K562 (cell line): ENCODE results near the gene CENPH. TPM values are rescaled to one million over a fixed set of nuclear protein-coding genes. Genes with fewer than 3 reads are reported as not detected.

Experiments
- ATAC-seq: fragments of 200-7000 bp; cut with Tn5 transposase; 3 replicates; pipeline ENCODE4 v1.9.1; 2020; ENCODE audit warnings: moderate library complexity
- BruUV-seq: library from RNA; stranded (reverse); fragments of 400-500 nt; replicated peaks from 2 replicates; lab custom pipeline; 2021; lab: Mats Ljungman, UMichigan
- CTCF ChIA-PET: fragments of 300-600 bp; formaldehyde crosslinking; extraction: SDS; loops from one replicate; lab custom pipeline; 2021; ENCODE audit warnings: low intra/inter-chr PET ratio; lab: Yijun Ruan, JAX
- POLR2A ChIA-PET: fragments of 300-600, 350-650 bp; sonication (Branson Sonifier 250); formaldehyde crosslinking; extraction: SDS; loops from one replicate; lab custom pipeline; 2021; ENCODE audit warnings: antibody characterized with exemption, inconsistent platforms; lab: Yijun Ruan, JAX
- DNase-seq, 4 experiments: peaks; one replicate each; pipeline versions ENCODE4 v3.0.0 to v3.0.0-alpha.2; 2011 to 2018; ENCODE audit warnings: low spot score in 3 of 4, mixed read lengths in 3 of 4; ENCODE audit errors: extremely low read depth in 1 of 4
- FAIRE-seq: peaks from 2 replicates; lab custom pipeline; 2011; peaks lifted over from hg19 to GRCh38; lab: Jason Lieb, UNC
- H2AFZ ChIP-seq: 2 replicates; pipeline ENCODE4 v1.6.0; 2011; ENCODE audit warnings: low read depth, low read length, control low read depth, inconsistent platforms
- H3K27ac ChIP-seq: fragments of 200-600 bp; 3 replicates; pipeline ENCODE4 v1.8.0; 2011; ENCODE audit warnings: low read depth, mild to moderate bottlenecking, control low read depth, inconsistent platforms, low read length, moderate library complexity, mixed read lengths; ENCODE audit errors: extremely low read depth
- H3K27me3 ChIP-seq, 2 experiments: fragments of 300-600 bp in 1 of 2; 2 replicates in 1 of 2; 3 replicates in 1 of 2; pipeline versions ENCODE4 v1.6.0 to v1.8.0; 2011; ENCODE audit warnings: inconsistent platforms in 2 of 2, low read length in 2 of 2, mild to moderate bottlenecking in 1 of 2, mixed read lengths in 1 of 2, moderate library complexity in 1 of 2; ENCODE audit not compliant: control insufficient read depth in 2 of 2, insufficient read depth in 2 of 2
- H3K36me3 ChIP-seq: fragments of 300-600 bp; 3 replicates; pipeline ENCODE4 v1.8.0; 2011; ENCODE audit warnings: mild to moderate bottlenecking, low read length, inconsistent platforms; ENCODE audit not compliant: control insufficient read depth, insufficient read depth
- H3K4me1 ChIP-seq, 2 experiments: fragments of 200-600 bp in 1 of 2; replicated peaks in 1 of 2; 2 replicates in 1 of 2; 3 replicates in 1 of 2; pipeline versions ENCODE4 v1.5.1 to v1.8.0; 2011; ENCODE audit warnings: inconsistent platforms in 2 of 2, low read length in 2 of 2, mild to moderate bottlenecking in 1 of 2, mixed read lengths in 1 of 2, moderate library complexity in 1 of 2; ENCODE audit not compliant: control insufficient read depth in 2 of 2, insufficient read depth in 2 of 2
- H3K4me2 ChIP-seq: 2 replicates; pipeline ENCODE4 v1.6.1; 2011; ENCODE audit warnings: low read length, control low read depth, inconsistent platforms, mixed read lengths; ENCODE audit not compliant: insufficient read depth
- H3K4me3 ChIP-seq: fragments of 200-600 bp; sonication (generic), shearing (Covaris generic); 2 replicates; pipeline ENCODE4 v1.5.1; 2016; ENCODE audit warnings: control low read depth, inconsistent platforms
- H3K79me2 ChIP-seq: fragments of 200-600 bp; 3 replicates; pipeline ENCODE4 v1.8.0; 2011; ENCODE audit warnings: low read length, inconsistent platforms; ENCODE audit not compliant: control insufficient read depth, insufficient read depth
- H3K9ac ChIP-seq, 2 experiments: 2 replicates each; pipeline versions ENCODE4 v1.6.0 to v1.6.1; 2011; ENCODE audit warnings: low read depth in 2 of 2, low read length in 2 of 2, control low read depth in 1 of 2, inconsistent platforms in 1 of 2, mild to moderate bottlenecking in 1 of 2, mixed read lengths in 1 of 2; ENCODE audit not compliant: insufficient read depth in 1 of 2
- H3K9me1 ChIP-seq: one replicate; pipeline ENCODE4 v1.6.0; 2011; ENCODE audit warnings: inconsistent platforms, mild to moderate bottlenecking, low read length, moderate library complexity; ENCODE audit not compliant: control insufficient read depth, insufficient read depth
- H3K9me3 ChIP-seq: replicated peaks from 2 replicates; pipeline ENCODE4 v1.5.1; 2011; ENCODE audit warnings: low read depth, low read length, inconsistent platforms; ENCODE audit not compliant: control insufficient read depth, insufficient read depth
- H4K20me1 ChIP-seq: replicated peaks from 2 replicates; pipeline ENCODE4 v1.6.1; 2011; ENCODE audit warnings: low read length, inconsistent platforms, mixed read lengths; ENCODE audit not compliant: control insufficient read depth, insufficient read depth
- CREBBP ChIP-seq: IDR thresholded peaks from one replicate; pipeline ENCODE4 v1.6.1; 2012; ENCODE audit warnings: low read depth, mild to moderate bottlenecking, control low read depth, inconsistent platforms, low read length
- ELF1 ChIP-seq: fragments of 200-800 bp; sonication (Bioruptor generic); IDR thresholded peaks from 2 replicates; pipeline ENCODE4 v1.6.1; 2016; ENCODE audit warnings: missing genetic modification characterization, missing compliant biosample characterization
- EZH2 ChIP-seq: IDR thresholded peaks from 2 replicates; pipeline ENCODE4 v1.6.1; 2012; ENCODE audit warnings: low read depth, mild to moderate bottlenecking, inconsistent platforms, low read length, borderline replicate concordance
- HCFC1 ChIP-seq: IDR thresholded peaks from 2 replicates; pipeline ENCODE4 v1.6.1; 2012; ENCODE audit warnings: low read depth, low read length, improper control_type of control experiment
- KLF13 ChIP-seq: fragments of 450-650 bp; IDR thresholded peaks from 2 replicates; pipeline ENCODE4 v1.6.1; 2016; ENCODE audit warnings: missing genetic modification characterization, low read depth, mild to moderate bottlenecking, missing compliant biosample characterization, moderate library complexity, borderline replicate concordance
- MAFK ChIP-seq: IDR thresholded peaks from 2 replicates; pipeline ENCODE4 v1.6.1; 2011; ENCODE audit warnings: low read length, improper control_type of control experiment
- NFXL1 ChIP-seq: fragments of 450-650 bp; formaldehyde crosslinking; IDR thresholded peaks from 2 replicates; pipeline ENCODE4 v1.4.0; 2021; ENCODE audit warnings: mild to moderate bottlenecking
- NR1H2 ChIP-seq: sonication (generic); formaldehyde crosslinking; IDR thresholded peaks from 2 replicates; pipeline ENCODE4 v1.4.0; 2020; ENCODE audit warnings: mild to moderate bottlenecking, missing genetic modification reagents
- SP1 ChIP-seq: sonication (generic); formaldehyde crosslinking; IDR thresholded peaks from 2 replicates; pipeline ENCODE4 v1.8.1; 2022; ENCODE audit warnings: mild to moderate bottlenecking, missing genetic modification reagents
- TCF3 ChIP-seq: sonication (generic); formaldehyde crosslinking; IDR thresholded peaks from 2 replicates; pipeline ENCODE4 v1.4.0; 2020; ENCODE audit warnings: mild to moderate bottlenecking, missing genetic modification reagents
- TEAD1 ChIP-seq, 2 experiments: fragments of 450-650 bp in 1 of 2; sonication (generic) in 1 of 2; formaldehyde crosslinking; IDR thresholded peaks; 2 replicates each; pipeline versions ENCODE4 v1.4.0 to v1.8.0; 2020 to 2022; ENCODE audit warnings: mild to moderate bottlenecking in 2 of 2, missing genetic modification reagents in 1 of 2
- U2AF1 ChIP-seq: fragments of 200-400 bp; formaldehyde crosslinking; optimal IDR thresholded peaks from 2 replicates; pipeline ENCODE3; 2017; ENCODE audit warnings: mild to moderate bottlenecking, low read depth, low read length, moderate library complexity
- WGBS: fragments of 100-300 bp; shearing (Covaris generic); methylation state at CpG from one replicate; pipeline ENCODE4 v1.1.6; 2016; ENCODE audit warnings: low coverage, mixed read lengths; ENCODE audit not compliant: insufficient coverage; ENCODE audit errors: missing lambda C conversion rate; 5-methylcytosine and 5-hydroxymethylcytosine counted together
- in situ Hi-C: fragments of 300-500 bp; cut with MboI; formaldehyde crosslinking; loops from 4 replicates; pipeline ENCODE4 v1.15.0; 2018; ENCODE audit warnings: inconsistent platforms, mixed read lengths
- intact Hi-C: fragments of 100-400 bp; cut with micrococcal nuclease; formaldehyde crosslinking; loops from 2 replicates; pipeline ENCODE4 v1.14.2; 2022
- polyA plus RNA-seq, 8 experiments: library from polyadenylated mRNA; depleted of rRNA in 4 of 8; stranded (reverse) in 5 of 8; unstranded in 3 of 8; fragments of >200 nt; fragmentation: Nextera tagmentation in 2 of 8; fragmentation: Illumina TruSeq in 1 of 8; extraction: Ambion mirVana in 2 of 8; extraction: Trizol in 1 of 8; gene quantifications; 2 replicates each; pipeline versions ENCODE4 v1.2.1 to v1.2.3, GENCODE V29; 2011 to 2014; ENCODE audit warnings: inconsistent platforms in 1 of 8, missing spikeins in 1 of 8
- total RNA-seq, 7 experiments: library from RNA; depleted of rRNA in 6 of 7; stranded (reverse); fragments of >200 nt in 6 of 7; fragmentation: Illumina TruSeq in 2 of 7; extraction: Trizol in 2 of 7; gene quantifications; 2 replicates each; pipeline versions ENCODE4 v1.2.1 to v1.2.3, GENCODE V29; 2011 to 2021; ENCODE audit warnings: low replicate concordance in 1 of 7
- TF ChIP-seq, protein P1 (sequence below), 2 experiments: fragments of 250-450 bp in 1 of 2; fragments of 450-650 bp in 1 of 2; sonication (Bioruptor Pico) in 1 of 2; IDR thresholded peaks; 2 replicates each; pipeline versions ENCODE4 v1.6.1 to v1.8.0; 2016 to 2021; ENCODE audit warnings: mild to moderate bottlenecking in 2 of 2, moderate library complexity in 2 of 2, missing compliant biosample characterization in 1 of 2, missing genetic modification characterization in 1 of 2
- TF ChIP-seq, protein P2 (sequence below): fragments of 450-650 bp; IDR thresholded peaks from 2 replicates; pipeline ENCODE4 v1.6.1; 2017; ENCODE audit warnings: antibody characterized with exemption
- TF ChIP-seq, protein P3 (sequence below): fragments of 250-450 bp; sonication (Bioruptor Pico); IDR thresholded peaks from 2 replicates; pipeline ENCODE4 v1.8.0; 2021; ENCODE audit warnings: moderate library complexity, mild to moderate bottlenecking, inconsistent platforms

Gene CENPH
- total and polyA plus RNA-seq, 9 of the 15 experiments (the other 6 are each of a cell fraction or from before 2014, with no cell fraction given) = 10.5 to 124 (median 74.9) TPM

DNA sequence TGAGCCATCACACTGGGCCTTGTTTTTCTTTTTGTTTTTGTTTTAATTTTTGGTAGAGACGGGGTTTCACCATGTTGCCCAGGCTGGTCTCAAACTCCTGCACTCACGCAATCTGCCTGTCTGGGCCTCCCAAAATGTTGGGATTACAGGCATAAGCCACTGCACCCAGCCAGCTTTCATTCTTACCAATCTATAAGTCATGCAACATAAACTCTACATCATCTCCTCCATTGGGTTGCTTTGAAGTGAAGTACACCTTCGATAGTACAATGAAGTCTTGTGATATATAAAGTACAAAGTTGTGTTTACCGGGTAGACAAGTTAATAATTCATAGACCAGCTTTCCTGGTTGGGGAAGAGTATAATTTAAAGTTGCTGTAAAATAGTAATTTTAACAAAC lies 36.5 kb downstream of the CENPH start (continued):
- TF ChIP-seq KLF13 (tag) (no peak), TCF3 (CRISPR knock-in tag) (no peak), U2AF1 (no peak), NFXL1 (CRISPR knock-in tag) (no peak), CREBBP (no peak), TEAD1 (CRISPR knock-in tag; IDR thresholded peaks at IDR 0.05) (no peak)
- TF ChIP-seq, protein P1, sequence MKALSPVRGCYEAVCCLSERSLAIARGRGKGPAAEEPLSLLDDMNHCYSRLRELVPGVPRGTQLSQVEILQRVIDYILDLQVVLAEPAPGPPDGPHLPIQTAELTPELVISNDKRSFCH (CRISPR knock-in tag; IDR thresholded peaks at IDR 0.05) = no peak
- TF ChIP-seq, protein P1 (tag; IDR thresholded peaks at IDR 0.05) = no peak
- TF ChIP-seq, protein P2, sequence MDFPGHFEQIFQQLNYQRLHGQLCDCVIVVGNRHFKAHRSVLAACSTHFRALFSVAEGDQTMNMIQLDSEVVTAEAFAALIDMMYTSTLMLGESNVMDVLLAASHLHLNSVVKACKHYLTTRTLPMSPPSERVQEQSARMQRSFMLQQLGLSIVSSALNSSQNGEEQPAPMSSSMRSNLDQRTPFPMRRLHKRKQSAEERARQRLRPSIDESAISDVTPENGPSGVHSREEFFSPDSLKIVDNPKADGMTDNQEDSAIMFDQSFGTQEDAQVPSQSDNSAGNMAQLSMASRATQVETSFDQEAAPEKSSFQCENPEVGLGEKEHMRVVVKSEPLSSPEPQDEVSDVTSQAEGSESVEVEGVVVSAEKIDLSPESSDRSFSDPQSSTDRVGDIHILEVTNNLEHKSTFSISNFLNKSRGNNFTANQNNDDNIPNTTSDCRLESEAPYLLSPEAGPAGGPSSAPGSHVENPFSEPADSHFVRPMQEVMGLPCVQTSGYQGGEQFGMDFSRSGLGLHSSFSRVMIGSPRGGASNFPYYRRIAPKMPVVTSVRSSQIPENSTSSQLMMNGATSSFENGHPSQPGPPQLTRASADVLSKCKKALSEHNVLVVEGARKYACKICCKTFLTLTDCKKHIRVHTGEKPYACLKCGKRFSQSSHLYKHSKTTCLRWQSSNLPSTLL = no peak
- TF ChIP-seq, all 486 proteins: peak for 0

DNA sequence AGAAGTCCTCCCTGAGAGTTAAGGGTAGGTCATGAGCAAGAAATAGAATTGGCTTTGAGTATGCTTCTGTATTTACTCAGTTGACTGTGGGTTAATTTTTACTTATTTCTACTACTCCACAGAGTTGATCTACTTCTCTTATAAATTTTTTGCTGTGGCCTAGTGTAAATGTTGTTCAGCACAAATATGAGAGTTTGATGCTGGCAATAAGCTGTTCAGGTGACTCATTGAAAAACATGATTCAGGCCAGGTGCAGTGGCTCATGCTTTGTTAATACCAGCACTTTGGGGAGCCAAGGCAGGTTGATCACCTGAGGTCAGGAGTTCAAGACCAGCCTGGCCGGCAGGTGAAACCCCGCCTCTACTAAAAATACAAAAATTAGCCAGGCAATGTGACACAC lies 40.8 kb downstream of the CENPH start:
- no peaks in the 10 kb centered on the region for H3K27me3 ChIP-seq
- WGBS = 77% methylated on average over 2 of the region's 2 CpGs
- H3K4me1 ChIP-seq = peaks cover 0 to 4% of the 10 kb centered on the region in 2 experiments; a peak in 1 of 5 replicates
- no peak overlapping the region for H3K27ac ChIP-seq
- H3K9ac ChIP-seq = no peak overlapping the region
- H3K79me2 ChIP-seq = peaks cover 5% of the 10 kb centered on the region
- H4K20me1 ChIP-seq = no peaks in the 10 kb centered on the region
- no peak overlapping the region for H3K4me3 ChIP-seq
- no peak overlapping the region for H2AFZ ChIP-seq
- ATAC-seq = no peak
- in situ Hi-C loops (no loop called here), intact Hi-C loops (loop anchor here (5.0 kb wide), 1 partner anchor 138 kb away; the partner anchor contains the start of gene SLC30A5)
- H3K36me3 ChIP-seq = peaks cover 39% of the 10 kb centered on the region
- no peak for FAIRE-seq
- H3K9me1 ChIP-seq = no peaks in the 10 kb centered on the region
- no peak overlapping the region for H3K4me2 ChIP-seq
- no TSS peak for BruUV-seq
- ChIA-PET POLR2A (no interaction called here), CTCF (no interaction called here)
- H3K9me3 ChIP-seq = no peaks in the 10 kb centered on the region
- DNase-seq = no peak
- TF ChIP-seq SP1 (no peak), EZH2 (no peak), HCFC1 (no peak), MAFK (no peak), NR1H2 (no peak), ELF1 (tag) (no peak)
- TF ChIP-seq, protein P3, sequence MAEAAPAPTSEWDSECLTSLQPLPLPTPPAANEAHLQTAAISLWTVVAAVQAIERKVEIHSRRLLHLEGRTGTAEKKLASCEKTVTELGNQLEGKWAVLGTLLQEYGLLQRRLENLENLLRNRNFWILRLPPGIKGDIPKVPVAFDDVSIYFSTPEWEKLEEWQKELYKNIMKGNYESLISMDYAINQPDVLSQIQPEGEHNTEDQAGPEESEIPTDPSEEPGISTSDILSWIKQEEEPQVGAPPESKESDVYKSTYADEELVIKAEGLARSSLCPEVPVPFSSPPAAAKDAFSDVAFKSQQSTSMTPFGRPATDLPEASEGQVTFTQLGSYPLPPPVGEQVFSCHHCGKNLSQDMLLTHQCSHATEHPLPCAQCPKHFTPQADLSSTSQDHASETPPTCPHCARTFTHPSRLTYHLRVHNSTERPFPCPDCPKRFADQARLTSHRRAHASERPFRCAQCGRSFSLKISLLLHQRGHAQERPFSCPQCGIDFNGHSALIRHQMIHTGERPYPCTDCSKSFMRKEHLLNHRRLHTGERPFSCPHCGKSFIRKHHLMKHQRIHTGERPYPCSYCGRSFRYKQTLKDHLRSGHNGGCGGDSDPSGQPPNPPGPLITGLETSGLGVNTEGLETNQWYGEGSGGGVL (CRISPR knock-in tag) = no peak
